ENCODE data around the gene EXOSC7. TPM values are rescaled to one million over a fixed set of nuclear protein-coding genes. Genes with fewer than 3 reads are reported as not detected.

Gene EXOSC7
- total and polyA plus RNA-seq, 2 donors (not counting 1 experiment from before 2014, with no cell fraction given): 25.5 to 40.0 TPM

DNA sequence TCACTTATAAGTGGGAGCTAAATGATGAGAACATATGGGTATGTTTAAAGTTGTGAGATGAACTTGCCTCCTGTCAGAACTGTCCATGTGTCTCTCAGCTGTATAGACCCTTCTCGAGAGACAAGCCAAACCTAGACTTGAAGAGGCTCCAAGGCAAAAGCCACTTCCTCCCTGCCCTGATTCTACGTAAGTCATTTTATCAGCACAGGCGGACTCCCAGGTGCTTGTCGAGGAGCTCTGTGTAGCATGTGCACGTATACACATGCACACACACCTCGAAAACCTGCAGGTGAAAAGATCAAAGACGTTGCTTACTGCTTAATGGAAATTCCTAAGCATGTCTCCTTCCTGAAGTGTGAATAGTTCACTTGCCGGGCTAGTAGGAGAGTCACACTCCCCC lies 44.5 kb downstream of the EXOSC7 start:
- H3K9me3 ChIP-seq (ENCODE audit: control extremely low read depth in 1 of 3, control insufficient read depth in 2 of 3, insufficient read depth in 1 of 3, low read length in 2 of 3): no peaks in the 10 kb centered on the region
- H4K20me1 ChIP-seq (ENCODE audit: control insufficient read depth, insufficient read depth, low read length, poor library complexity, severe bottlenecking): no peaks in the 10 kb centered on the region
- no peak overlapping the region for H3K9ac ChIP-seq (ENCODE audit: low read length)
- 62% methylated on average over 8 of the region's 8 CpGs for WGBS (ENCODE audit: insufficient coverage)
- no peak for ATAC-seq (ENCODE audit: low read depth)
- no peaks in the 10 kb centered on the region for H3K4me1 ChIP-seq (ENCODE audit: control insufficient read depth in 2 of 2, insufficient read depth in 2 of 2, low read length in 2 of 2)
- intact Hi-C loops (cut with micrococcal nuclease): no loop called here
- CTCF ChIA-PET: interaction anchor here (1.1 kb wide), 1 partner anchor 9 kb away, joined by 3 read pairs; no protein-coding TSS in a partner anchor
- H3K4me2 ChIP-seq (replicated peaks; ENCODE audit: low read depth, low read length, poor library complexity, severe bottlenecking): no peak overlapping the region
- no peak overlapping the region for H3K4me3 ChIP-seq (ENCODE audit: control extremely low read depth in 1 of 5, extremely low read depth in 1 of 5, insufficient read depth in 1 of 5, low read depth in 2 of 5, low read length in 4 of 5)
- no peaks in the 10 kb centered on the region for H3K27me3 ChIP-seq (replicated peaks in 1 of 4; ENCODE audit: control extremely low read depth in 1 of 4, control insufficient read depth in 3 of 4, insufficient read depth in 4 of 4, low read length in 3 of 4)
- H3K79me2 ChIP-seq (ENCODE audit: control insufficient read depth, insufficient read depth, low read length): no peaks in the 10 kb centered on the region
- Mint-ChIP-seq H3K27me3 (no peaks in the 10 kb centered on the region), H3K4me1 (no peaks in the 10 kb centered on the region), H3K9me3 (ENCODE audit: insufficient read depth) (no peaks in the 10 kb centered on the region), H3K27ac (no peak overlapping the region), H3K4me3 (no peak overlapping the region)
- H3K27ac ChIP-seq (ENCODE audit: low read length in 2 of 2): no peak overlapping the region
- H2AFZ ChIP-seq (ENCODE audit: insufficient read depth, low read depth, low read length, poor library complexity, severe bottlenecking): no peak overlapping the region
- H3K36me3 ChIP-seq (replicated peaks in 1 of 2; ENCODE audit: control extremely low read depth in 1 of 2, control insufficient read depth in 1 of 2, extremely low read depth in 1 of 2, insufficient read depth in 2 of 2, low read length in 1 of 2): no peaks in the 10 kb centered on the region
- no peak for DNase-seq
- TF ChIP-seq, protein P1, sequence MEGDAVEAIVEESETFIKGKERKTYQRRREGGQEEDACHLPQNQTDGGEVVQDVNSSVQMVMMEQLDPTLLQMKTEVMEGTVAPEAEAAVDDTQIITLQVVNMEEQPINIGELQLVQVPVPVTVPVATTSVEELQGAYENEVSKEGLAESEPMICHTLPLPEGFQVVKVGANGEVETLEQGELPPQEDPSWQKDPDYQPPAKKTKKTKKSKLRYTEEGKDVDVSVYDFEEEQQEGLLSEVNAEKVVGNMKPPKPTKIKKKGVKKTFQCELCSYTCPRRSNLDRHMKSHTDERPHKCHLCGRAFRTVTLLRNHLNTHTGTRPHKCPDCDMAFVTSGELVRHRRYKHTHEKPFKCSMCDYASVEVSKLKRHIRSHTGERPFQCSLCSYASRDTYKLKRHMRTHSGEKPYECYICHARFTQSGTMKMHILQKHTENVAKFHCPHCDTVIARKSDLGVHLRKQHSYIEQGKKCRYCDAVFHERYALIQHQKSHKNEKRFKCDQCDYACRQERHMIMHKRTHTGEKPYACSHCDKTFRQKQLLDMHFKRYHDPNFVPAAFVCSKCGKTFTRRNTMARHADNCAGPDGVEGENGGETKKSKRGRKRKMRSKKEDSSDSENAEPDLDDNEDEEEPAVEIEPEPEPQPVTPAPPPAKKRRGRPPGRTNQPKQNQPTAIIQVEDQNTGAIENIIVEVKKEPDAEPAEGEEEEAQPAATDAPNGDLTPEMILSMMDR (IDR thresholded peaks at IDR 0.05): no peak
- POLR2A ChIA-PET: no interaction called here

- Histone ChIP-seq H3K27me3 (replicated peaks in 1 of 4; ENCODE audit: control extremely low read depth in 1 of 4, control insufficient read depth in 3 of 4, insufficient read depth in 4 of 4, low read length in 3 of 4) (peaks cover 0 to 10% (median 4%) of the 10 kb centered on the region in 4 experiments), H3K4me1 (ENCODE audit: control insufficient read depth in 2 of 2, insufficient read depth in 2 of 2, low read length in 2 of 2) (no peaks in the 10 kb centered on the region), H3K79me2 (ENCODE audit: control insufficient read depth, insufficient read depth, low read length) (no peaks in the 10 kb centered on the region), H2AFZ (ENCODE audit: insufficient read depth, low read depth, low read length, poor library complexity, severe bottlenecking) (no peak overlapping the region), H3K9ac (ENCODE audit: low read length) (no peak overlapping the region), H3K4me2 (replicated peaks; ENCODE audit: low read depth, low read length, poor library complexity, severe bottlenecking) (no peak overlapping the region), H4K20me1 (ENCODE audit: control insufficient read depth, insufficient read depth, low read length, poor library complexity, severe bottlenecking) (no peaks in the 10 kb centered on the region), H3K36me3 (replicated peaks in 1 of 2; ENCODE audit: control extremely low read depth in 1 of 2, control insufficient read depth in 1 of 2, extremely low read depth in 1 of 2, insufficient read depth in 2 of 2, low read length in 1 of 2) (no peaks in the 10 kb centered on the region), H3K27ac (ENCODE audit: low read length in 2 of 2) (no peak overlapping the region), H3K4me3 (ENCODE audit: control extremely low read depth in 1 of 5, extremely low read depth in 1 of 5, insufficient read depth in 1 of 5, low read depth in 2 of 5, low read length in 4 of 5) (no peak overlapping the region), H3K9me3 (ENCODE audit: control extremely low read depth in 1 of 3, control insufficient read depth in 2 of 3, insufficient read depth in 1 of 3, low read length in 2 of 3) (no peaks in the 10 kb centered on the region)
- Mint-ChIP-seq H3K4me1 (no peaks in the 10 kb centered on the region), H3K27me3 (no peaks in the 10 kb centered on the region), H3K9me3 (ENCODE audit: insufficient read depth) (no peaks in the 10 kb centered on the region), H3K27ac (no peak overlapping the region), H3K4me3 (no peak overlapping the region)
- intact Hi-C loops (cut with micrococcal nuclease): no loop called here
- no peak for ATAC-seq (ENCODE audit: low read depth)
- WGBS (ENCODE audit: insufficient coverage): 98% methylated on average over 8 of the region's 12 CpGs
- ChIA-PET POLR2A (no interaction called here), CTCF (interaction anchor here (0.5 kb wide), 1 partner anchor 638 kb away, joined by 3 read pairs; no protein-coding TSS in a partner anchor)
- TF ChIP-seq EZH2 (IDR thresholded peaks at IDR 0.05; ENCODE audit: borderline replicate concordance, insufficient read depth, low read depth, low read length, poor library complexity, severe bottlenecking): no peak
- TF ChIP-seq, protein P1 (IDR thresholded peaks at IDR 0.05): no peak
- no peak for DNase-seq
Observed at GRCh38 chr3:45021524-45022297, 45.7 kb downstream of the EXOSC7 start.
